Testis (tissue), 2 donors: ENCODE data around the gene EIF4G2.

Experiments used
- POLR2A ChIP-seq: fragments of 450-650 bp; IDR thresholded peaks from one replicate; pipeline ENCODE4 v1.6.1; 2017; ENCODE audit warnings: antibody characterized with exemption, mild to moderate bottlenecking, moderate library complexity
- TF ChIP-seq, protein P1 (sequence below), 3 experiments: fragments of 450-650 bp in 2 of 3; fragments of 200-600 bp in 1 of 3; sonication (generic) in 1 of 3; IDR thresholded peaks; one replicate each; pipeline ENCODE4 v1.5.1; 2016 to 2019; ENCODE audit warnings: antibody characterized with exemption in 3 of 3, mild to moderate bottlenecking in 2 of 3, moderate library complexity in 1 of 3

DNA sequence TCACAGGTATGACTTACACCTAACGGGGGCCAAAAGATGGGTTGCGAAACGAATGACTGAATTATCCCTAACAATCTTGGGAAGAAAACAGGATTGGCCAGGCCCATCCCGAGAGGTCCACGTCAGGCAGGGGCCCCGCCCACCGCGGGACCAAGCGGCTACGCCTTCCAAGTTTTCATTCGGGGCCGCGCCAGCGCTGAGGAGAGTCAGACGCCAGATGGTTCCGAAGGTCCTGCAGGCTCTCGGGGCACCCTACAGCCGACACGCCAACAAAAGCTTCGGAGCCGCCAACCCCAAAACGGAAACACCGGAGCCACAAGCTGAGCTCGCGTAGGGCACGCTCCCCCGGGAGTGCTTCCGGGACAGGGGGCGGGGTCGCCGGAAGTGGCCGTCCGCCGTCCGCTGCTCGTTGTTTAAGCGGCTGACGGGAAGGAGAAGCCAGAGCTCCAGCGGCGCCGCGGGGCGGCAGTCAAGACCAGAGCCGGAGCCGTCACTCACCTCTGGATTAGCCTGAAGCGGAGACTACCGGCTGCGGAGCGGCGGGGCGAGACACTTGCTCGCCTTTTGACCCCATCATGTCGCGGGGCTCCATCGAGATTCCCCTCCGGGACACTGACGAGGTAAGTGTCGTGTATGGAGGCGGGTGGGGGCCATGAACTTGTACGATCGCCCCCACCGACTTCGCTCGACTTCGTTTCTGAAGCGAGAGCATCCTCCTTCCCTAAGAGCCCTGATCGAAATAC is 57.7 kb downstream of the EIF4G2 start, which contains the start of gene CTR9:
- TF ChIP-seq, protein P1, sequence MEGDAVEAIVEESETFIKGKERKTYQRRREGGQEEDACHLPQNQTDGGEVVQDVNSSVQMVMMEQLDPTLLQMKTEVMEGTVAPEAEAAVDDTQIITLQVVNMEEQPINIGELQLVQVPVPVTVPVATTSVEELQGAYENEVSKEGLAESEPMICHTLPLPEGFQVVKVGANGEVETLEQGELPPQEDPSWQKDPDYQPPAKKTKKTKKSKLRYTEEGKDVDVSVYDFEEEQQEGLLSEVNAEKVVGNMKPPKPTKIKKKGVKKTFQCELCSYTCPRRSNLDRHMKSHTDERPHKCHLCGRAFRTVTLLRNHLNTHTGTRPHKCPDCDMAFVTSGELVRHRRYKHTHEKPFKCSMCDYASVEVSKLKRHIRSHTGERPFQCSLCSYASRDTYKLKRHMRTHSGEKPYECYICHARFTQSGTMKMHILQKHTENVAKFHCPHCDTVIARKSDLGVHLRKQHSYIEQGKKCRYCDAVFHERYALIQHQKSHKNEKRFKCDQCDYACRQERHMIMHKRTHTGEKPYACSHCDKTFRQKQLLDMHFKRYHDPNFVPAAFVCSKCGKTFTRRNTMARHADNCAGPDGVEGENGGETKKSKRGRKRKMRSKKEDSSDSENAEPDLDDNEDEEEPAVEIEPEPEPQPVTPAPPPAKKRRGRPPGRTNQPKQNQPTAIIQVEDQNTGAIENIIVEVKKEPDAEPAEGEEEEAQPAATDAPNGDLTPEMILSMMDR (IDR thresholded peaks at IDR 0.05) = no peak
- TF ChIP-seq POLR2A = peak; percentile 35
